ENCODE measurements around the gene FDX1.

DNA sequence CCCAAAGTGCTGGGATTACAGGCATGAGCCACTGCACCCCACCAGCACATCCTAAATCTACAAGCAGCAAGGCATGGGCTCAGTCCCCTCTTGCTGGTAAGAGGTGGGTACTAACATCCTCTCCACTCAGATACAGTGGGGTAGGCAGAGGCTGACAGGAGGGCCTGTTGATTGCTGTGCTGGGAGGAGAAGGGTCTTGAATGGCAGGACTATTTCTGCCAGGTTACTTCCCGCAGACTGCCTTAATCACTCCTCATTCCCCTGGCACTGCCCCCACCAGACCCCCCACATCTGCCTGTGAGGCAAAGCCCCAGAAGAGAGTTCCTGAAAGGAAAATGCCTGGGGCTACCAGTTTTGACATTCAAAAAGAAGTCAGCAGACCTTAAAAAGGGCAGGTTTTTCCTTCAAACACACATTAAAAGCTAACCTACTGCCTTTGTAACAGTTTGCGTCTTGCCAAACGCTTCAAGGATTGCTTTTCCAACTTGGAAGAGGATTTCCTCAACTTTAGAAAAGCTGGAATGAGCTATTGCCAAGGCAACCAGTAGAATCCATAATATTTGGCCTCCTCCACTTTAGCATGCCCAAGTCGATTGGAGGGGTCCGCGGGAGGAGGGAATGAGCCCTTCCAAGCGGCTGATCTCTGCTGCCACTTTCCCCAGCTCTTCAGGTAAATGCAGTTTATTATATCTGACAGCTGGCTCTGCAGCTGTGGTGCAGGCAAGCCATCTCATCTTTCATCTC lies 62.0 kb downstream of the FDX1 start:
- TF ChIP-seq, protein P1, sequence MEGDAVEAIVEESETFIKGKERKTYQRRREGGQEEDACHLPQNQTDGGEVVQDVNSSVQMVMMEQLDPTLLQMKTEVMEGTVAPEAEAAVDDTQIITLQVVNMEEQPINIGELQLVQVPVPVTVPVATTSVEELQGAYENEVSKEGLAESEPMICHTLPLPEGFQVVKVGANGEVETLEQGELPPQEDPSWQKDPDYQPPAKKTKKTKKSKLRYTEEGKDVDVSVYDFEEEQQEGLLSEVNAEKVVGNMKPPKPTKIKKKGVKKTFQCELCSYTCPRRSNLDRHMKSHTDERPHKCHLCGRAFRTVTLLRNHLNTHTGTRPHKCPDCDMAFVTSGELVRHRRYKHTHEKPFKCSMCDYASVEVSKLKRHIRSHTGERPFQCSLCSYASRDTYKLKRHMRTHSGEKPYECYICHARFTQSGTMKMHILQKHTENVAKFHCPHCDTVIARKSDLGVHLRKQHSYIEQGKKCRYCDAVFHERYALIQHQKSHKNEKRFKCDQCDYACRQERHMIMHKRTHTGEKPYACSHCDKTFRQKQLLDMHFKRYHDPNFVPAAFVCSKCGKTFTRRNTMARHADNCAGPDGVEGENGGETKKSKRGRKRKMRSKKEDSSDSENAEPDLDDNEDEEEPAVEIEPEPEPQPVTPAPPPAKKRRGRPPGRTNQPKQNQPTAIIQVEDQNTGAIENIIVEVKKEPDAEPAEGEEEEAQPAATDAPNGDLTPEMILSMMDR (IDR thresholded peaks at IDR 0.05; ENCODE audit: low read depth, low read length): no peak
- no peak for TF ChIP-seq EZH2phosphoT487 (IDR thresholded peaks at IDR 0.05; ENCODE audit: low read depth)

Measured in OCI-LY3 (cell line).